ENCODE data around the gene PIM2.

DNA sequence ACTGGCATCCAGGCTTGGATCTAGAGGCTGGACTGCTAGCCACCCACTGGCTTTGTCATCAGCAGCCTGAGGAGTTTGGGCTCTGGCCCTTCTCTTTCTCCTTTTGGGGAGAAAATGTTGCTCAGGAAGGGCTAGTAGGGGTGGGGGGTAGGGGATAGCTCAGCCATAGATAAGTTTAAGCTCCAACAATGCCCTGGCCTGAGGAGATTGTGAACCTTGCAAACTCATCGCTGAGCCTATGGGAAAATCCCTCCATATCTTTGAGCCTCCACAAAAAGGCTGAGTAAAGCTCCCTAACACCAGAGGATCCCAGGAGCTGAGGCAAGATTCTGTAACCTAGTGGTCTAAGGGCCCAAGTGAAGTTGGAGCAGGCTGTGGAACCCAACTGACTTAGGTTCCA lies 29.8 kb upstream of the PIM2 start:
- TF ChIP-seq, protein P1, sequence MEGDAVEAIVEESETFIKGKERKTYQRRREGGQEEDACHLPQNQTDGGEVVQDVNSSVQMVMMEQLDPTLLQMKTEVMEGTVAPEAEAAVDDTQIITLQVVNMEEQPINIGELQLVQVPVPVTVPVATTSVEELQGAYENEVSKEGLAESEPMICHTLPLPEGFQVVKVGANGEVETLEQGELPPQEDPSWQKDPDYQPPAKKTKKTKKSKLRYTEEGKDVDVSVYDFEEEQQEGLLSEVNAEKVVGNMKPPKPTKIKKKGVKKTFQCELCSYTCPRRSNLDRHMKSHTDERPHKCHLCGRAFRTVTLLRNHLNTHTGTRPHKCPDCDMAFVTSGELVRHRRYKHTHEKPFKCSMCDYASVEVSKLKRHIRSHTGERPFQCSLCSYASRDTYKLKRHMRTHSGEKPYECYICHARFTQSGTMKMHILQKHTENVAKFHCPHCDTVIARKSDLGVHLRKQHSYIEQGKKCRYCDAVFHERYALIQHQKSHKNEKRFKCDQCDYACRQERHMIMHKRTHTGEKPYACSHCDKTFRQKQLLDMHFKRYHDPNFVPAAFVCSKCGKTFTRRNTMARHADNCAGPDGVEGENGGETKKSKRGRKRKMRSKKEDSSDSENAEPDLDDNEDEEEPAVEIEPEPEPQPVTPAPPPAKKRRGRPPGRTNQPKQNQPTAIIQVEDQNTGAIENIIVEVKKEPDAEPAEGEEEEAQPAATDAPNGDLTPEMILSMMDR (conservative IDR thresholded peaks at IDR 0.05), result no peak
- TF ChIP-seq ZFX (IDR thresholded peaks at IDR 0.05), result no peak
